Hindlimb muscle (tissue), 1 donor: Measurements from ENCODE around the gene ITGAV. TPM values are rescaled to one million over a fixed set of nuclear protein-coding genes. Genes with fewer than 3 reads are reported as not detected.

ENCODE experiments used
- DNase-seq: peaks from one replicate; pipeline ENCODE4 v3.0.0-alpha.2; 2013
- polyA plus RNA-seq: library from polyadenylated mRNA; unstranded; fragments of 120-200 nt; gene quantifications from one replicate; pipeline ENCODE4 v1.2.1, GENCODE V29; 2013; ENCODE audit not compliant: insufficient read length

ITGAV gene
- polyA plus RNA-seq, 1 donor, result 22.8 TPM

- no peak for DNase-seq
Measured at GRCh38 chr2:186718903-186719302, 129.0 kb downstream of the ITGAV start.

GRCh38 chr2:186721956-186722355 lies 132.1 kb downstream of the ITGAV start:
- peak; percentile 57 for DNase-seq

- peak; percentile 40 for DNase-seq
Measured at GRCh38 chr2:186724736-186725135, 134.9 kb downstream of the ITGAV start.

GRCh38 chr2:186725783-186726182 lies 135.9 kb downstream of the ITGAV start:
- DNase-seq, result no peak

GRCh38 chr2:186726938-186727337 lies 137.1 kb downstream of the ITGAV start:
- DNase-seq, result no peak

- no peak for DNase-seq
Measured at GRCh38 chr2:186728631-186729030, 138.8 kb downstream of the ITGAV start.

Other genes with a start within 250 kb of the ITGAV start
- 63.6 TPM for gene ZC3H15, start 103.8 kb upstream of the ITGAV start, polyA plus RNA-seq
- gene FAM171B, start 104.0 kb downstream of the ITGAV start, polyA plus RNA-seq, result 11.4 TPM